KOPT-K1 (cell line): ENCODE measurements around the gene NLRC5.
A peak's percentile ranks its signal among the peaks of the same experiment; 100 is the strongest.

Source experiments
- H3K27ac ChIP-seq: fragments of 200-600 bp; sonication (generic); 2 replicates; pipeline ENCODE4 v1.5.1; 2016; ENCODE audit warnings: antibody characterized with exemption, mild to moderate bottlenecking, low read depth, low read length; ENCODE audit not compliant: poor library complexity, severe bottlenecking
- H3K36me3 ChIP-seq: fragments of 200-600 bp; sonication (generic); 2 replicates; pipeline ENCODE4 v1.5.1; 2017; ENCODE audit warnings: antibody characterized with exemption, mild to moderate bottlenecking, low read length, moderate library complexity; ENCODE audit not compliant: insufficient read depth
- H3K9me3 ChIP-seq: fragments of 200-600 bp; sonication (generic); 2 replicates; pipeline ENCODE4 v1.5.1; 2017; ENCODE audit warnings: antibody characterized with exemption, low read length, mild to moderate bottlenecking; ENCODE audit not compliant: insufficient read depth, poor library complexity, severe bottlenecking

NLRC5 gene

DNA sequence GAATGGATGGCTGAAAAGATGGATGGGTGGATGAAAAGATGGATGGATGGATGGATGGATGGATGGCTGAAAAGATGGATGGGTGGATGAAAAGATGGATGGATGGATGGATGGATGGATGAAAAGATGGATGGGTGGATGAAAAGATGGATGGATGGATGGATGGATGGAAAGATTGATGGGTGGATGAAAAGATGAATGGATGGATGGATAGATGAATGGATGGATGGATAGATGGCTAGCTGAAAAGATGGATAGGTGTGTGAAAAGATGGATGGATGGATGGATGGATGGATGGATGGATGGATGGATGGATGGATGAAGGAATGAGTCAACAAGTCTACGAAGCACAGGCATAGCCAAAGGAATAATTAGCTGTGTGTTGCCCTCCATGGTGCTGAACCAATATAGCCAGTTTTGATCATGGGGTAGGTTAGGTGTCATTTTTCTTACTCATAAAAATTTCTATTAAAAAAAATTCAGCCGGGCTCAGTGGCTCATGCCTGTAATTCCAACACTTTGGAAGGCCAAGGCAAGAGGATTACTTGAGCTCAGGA is 41.1 kb downstream of the NLRC5 start:
- peaks cover 18% of the 10 kb centered on the region; the same call in 1 of the 2 replicates for H3K36me3 ChIP-seq
- no peak overlapping the region for H3K27ac ChIP-seq
- H3K9me3 ChIP-seq: no peaks in the 10 kb centered on the region

DNA sequence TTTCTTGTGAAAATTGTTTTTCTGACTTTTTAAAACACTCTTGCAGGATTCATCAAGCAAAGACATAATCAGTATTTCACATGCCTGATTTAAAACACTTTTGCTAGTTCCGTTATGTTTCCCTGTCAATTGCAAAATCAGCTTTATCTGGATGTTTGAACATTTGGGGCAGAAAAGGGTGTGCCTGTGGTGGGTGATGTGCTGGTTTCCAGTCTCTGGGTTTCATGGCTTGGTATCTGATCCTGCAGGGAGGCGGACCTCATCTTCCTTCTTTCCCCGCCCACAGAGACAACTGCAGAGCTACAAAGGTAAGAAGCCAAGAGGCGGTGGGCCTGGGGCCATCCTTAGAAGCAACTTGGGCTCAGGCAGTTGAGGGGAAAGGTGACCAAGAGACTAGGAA is 41.8 kb downstream of the NLRC5 start:
- H3K9me3 ChIP-seq: no peaks in the 10 kb centered on the region
- H3K36me3 ChIP-seq: peaks cover 10% of the 10 kb centered on the region; the same call in 1 of the 2 replicates
- no peak overlapping the region for H3K27ac ChIP-seq

- H3K9me3 ChIP-seq: no peaks in the 10 kb centered on the region
- H3K36me3 ChIP-seq: peaks cover 6% of the 10 kb centered on the region; the same call in 1 of the 2 replicates
- no peak overlapping the region for H3K27ac ChIP-seq
These were observed 43.0 kb downstream of the NLRC5 start for GRCh38 chr16:57032346-57032745.

DNA sequence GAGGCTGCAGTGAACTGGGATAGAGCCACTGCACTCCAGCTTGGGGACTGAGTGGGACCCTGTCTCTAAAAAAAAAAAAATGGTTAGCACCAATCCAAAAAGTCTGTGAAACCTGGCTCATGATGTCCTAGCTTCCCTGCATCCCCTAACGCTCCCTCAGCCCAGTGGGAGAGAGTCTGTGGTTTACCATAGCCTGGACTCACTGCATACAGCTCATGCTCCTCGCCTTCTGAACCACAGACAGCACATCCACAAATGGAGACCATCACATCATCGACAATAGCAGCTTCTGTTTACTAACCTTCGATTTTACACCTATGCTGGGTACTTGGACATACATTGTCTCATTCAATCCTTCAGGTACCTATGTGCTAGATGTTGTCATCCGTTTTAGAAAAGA is 43.6 kb downstream of the NLRC5 start:
- H3K9me3 ChIP-seq: no peaks in the 10 kb centered on the region
- H3K36me3 ChIP-seq: peaks cover 6% of the 10 kb centered on the region; the same call in 1 of the 2 replicates
- H3K27ac ChIP-seq: no peak overlapping the region

- peaks cover 6% of the 10 kb centered on the region; the same call in 1 of the 2 replicates for H3K36me3 ChIP-seq
- H3K9me3 ChIP-seq: no peaks in the 10 kb centered on the region
- peak overlapping the region; percentile 94 for H3K27ac ChIP-seq
These were observed 47.0 kb downstream of the NLRC5 start for GRCh38 chr16:57036315-57036714.

DNA sequence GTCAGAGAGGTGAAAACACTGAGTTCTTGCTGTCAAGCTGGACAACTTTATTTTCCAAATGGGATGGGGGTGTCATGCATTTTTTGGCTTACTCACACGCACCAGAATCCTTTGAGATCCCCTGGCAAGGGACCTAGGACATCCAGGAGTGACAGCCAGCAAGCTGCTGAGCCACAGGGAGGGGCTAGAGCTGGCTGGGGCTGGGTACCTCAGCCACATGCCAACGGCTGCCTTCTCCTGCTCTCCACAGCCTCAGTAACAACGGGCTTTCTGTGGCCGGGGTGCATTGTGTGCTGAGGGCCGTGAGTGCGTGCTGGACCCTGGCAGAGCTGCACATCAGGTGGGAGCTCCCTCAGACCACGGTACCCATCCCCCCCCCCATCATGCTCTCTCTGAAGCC is 47.6 kb downstream of the NLRC5 start:
- peaks cover 6% of the 10 kb centered on the region; the same call in 1 of the 2 replicates for H3K36me3 ChIP-seq
- H3K27ac ChIP-seq: peak overlapping the region; percentile 94
- no peaks in the 10 kb centered on the region for H3K9me3 ChIP-seq

GRCh38 chr16:57038166-57038565 is 48.8 kb downstream of the NLRC5 start:
- Histone ChIP-seq H3K27ac (peak overlapping the region; percentile 94), H3K36me3 (peaks cover 8% of the 10 kb centered on the region; the same call in 1 of the 2 replicates), H3K9me3 (no peaks in the 10 kb centered on the region)

GRCh38 chr16:57039148-57039812 is 49.9 kb downstream of the NLRC5 start:
- peak overlapping the region; percentile 94 for H3K27ac ChIP-seq
- H3K9me3 ChIP-seq: no peaks in the 10 kb centered on the region
- H3K36me3 ChIP-seq: peaks cover 13% of the 10 kb centered on the region

- Histone ChIP-seq H3K27ac (peak overlapping the region; percentile 94), H3K36me3 (peaks cover 28% of the 10 kb centered on the region)
These were observed 52.1 kb downstream of the NLRC5 start for GRCh38 chr16:57041182-57042156.

DNA sequence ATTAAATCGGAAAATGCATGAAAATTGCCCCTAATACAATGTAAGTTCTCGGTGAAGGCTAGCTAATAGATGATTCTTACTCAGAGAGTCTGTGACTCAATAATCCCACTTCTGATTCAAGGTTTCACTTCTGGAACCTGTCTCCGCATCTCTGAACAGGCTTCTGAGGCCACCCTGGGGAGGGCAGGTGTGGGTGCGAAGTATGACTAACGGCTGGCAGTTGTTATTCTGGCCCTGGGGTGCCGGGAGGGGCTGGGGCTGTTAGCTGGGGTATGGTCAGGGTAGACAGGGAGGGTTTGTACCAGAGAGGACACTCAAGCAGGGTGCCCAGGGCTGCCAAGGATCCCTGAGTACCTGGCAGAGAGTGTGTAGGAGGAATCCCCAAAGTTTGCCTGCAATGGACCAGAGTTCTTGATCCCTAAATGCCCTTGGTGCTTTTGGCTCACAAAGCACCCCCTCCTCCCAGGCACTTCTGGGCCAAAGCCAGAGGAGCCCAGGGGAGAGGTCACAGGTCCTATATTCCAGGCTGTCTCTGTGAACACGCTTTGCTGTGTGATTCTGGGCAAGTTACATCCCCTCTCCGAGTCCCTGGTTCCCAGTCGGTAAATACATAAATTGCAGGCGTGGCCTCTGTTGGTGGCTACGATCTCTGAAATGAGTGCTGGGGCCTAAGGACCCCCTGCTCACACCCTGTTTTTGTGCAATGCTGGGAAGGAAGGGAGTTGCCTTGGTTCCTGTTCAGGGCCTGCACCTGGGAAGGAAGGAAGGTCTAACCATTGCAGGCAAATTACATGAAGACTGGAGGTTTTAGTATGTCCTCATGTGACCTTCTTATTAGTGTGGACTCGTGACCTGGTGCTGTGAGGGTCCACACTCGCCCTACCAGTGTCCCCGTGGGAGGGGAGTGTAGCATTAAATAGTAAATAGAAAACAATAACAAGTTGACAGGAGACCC is 53.1 kb downstream of the NLRC5 start:
- H3K27ac ChIP-seq: peak overlapping the region; percentile 94
- no peaks in the 10 kb centered on the region for H3K9me3 ChIP-seq
- H3K36me3 ChIP-seq: peaks cover 38% of the 10 kb centered on the region

More at GRCh38 chr16:57041182-57042156, 52.1 kb downstream of the NLRC5 start:
- no peaks in the 10 kb centered on the region for H3K9me3 ChIP-seq

- peak overlapping the region; percentile 94 for H3K27ac ChIP-seq
- H3K36me3 ChIP-seq: peaks cover 46% of the 10 kb centered on the region
- no peaks in the 10 kb centered on the region for H3K9me3 ChIP-seq
These were observed 53.9 kb downstream of the NLRC5 start for GRCh38 chr16:57043248-57043647.

DNA sequence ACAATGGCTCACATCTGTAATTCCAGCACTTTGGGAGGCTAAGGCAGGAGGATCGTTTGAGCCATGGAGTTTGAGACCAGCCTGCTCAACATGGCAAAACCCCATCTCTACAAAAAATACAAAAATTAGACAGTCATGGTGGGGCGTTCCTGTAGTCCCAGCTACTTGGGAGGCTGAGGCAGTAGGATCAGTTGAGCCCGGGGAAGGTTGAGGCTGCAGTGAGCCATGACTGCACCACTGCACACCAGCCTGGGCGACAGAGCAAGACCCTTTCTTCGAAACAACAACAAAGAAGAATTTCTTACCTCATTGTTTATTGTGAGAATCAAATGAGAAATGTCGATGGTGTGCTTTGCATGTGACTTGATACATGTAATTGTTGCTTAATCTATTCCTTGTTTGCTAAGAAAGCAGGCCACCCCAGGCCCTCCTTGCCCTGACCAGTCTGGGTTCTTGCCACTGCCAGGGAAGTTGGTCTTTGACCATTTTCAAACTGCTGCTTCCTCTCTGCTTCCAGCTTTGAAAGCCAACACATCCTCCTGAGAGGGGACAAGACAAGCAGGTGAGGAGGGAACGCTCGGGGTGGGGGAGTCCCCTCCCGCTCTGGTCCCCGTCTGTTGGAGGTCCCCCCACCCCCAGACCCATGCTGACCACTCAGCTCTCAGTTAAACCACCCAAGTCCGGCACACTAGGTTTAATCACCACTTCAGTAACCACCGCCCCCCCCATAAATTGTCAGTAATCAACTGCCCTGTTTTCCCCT is 55.8 kb downstream of the NLRC5 start:
- Histone ChIP-seq H3K9me3 (no peaks in the 10 kb centered on the region), H3K36me3 (peaks cover 57% of the 10 kb centered on the region), H3K27ac (no peak overlapping the region)

- H3K27ac ChIP-seq: no peak overlapping the region
- H3K9me3 ChIP-seq: no peaks in the 10 kb centered on the region
- peaks cover 60% of the 10 kb centered on the region for H3K36me3 ChIP-seq
These were observed 56.5 kb downstream of the NLRC5 start for GRCh38 chr16:57045694-57046381.
